GM19324 (cell line): ENCODE measurements around the gene SREK1IP1.

Experiments
- ATAC-seq: cut with Tn5 transposase; IDR thresholded peaks from one replicate; pipeline ENCODE4 v1.9.1; 2021; ENCODE audit warnings: mild to moderate bottlenecking, moderate library complexity; ENCODE audit not compliant: unreplicated experiment, low FRiP score

Gene SREK1IP1

GRCh38 chr5:64688965-64689364 lies 79.5 kb downstream of the SREK1IP1 start:
- no peak for ATAC-seq

GRCh38 chr5:64688391-64688790 lies 80.1 kb downstream of the SREK1IP1 start:
- no peak for ATAC-seq

GRCh38 chr5:64685866-64686265 lies 82.6 kb downstream of the SREK1IP1 start:
- no peak for ATAC-seq

- no peak for ATAC-seq
Observed at GRCh38 chr5:64682608-64683007, 85.9 kb downstream of the SREK1IP1 start.

- no peak for ATAC-seq
Observed at GRCh38 chr5:64680289-64680688, 88.2 kb downstream of the SREK1IP1 start.

GRCh38 chr5:64678374-64678773 lies 90.1 kb downstream of the SREK1IP1 start:
- ATAC-seq = no peak

GRCh38 chr5:64671678-64672077 lies 96.8 kb downstream of the SREK1IP1 start:
- no peak for ATAC-seq

GRCh38 chr5:64670277-64670676 lies 98.2 kb downstream of the SREK1IP1 start:
- no peak for ATAC-seq
